HG03025 (cell line): ENCODE results near the gene CEACAM18.
"Not testable (repeated sequence)": the region's sequence is repeated elsewhere in the genome, so short reads cannot be mapped to it uniquely, and the experiment has no call there.

Experiments
- ATAC-seq: cut with Tn5 transposase; IDR thresholded peaks from one replicate; pipeline ENCODE4 v1.9.1; 2021; ENCODE audit warnings: mild to moderate bottlenecking, moderate library complexity; ENCODE audit not compliant: unreplicated experiment, low FRiP score

The CEACAM18 gene

GRCh38 chr19:51460164-51460992 lies 18.0 kb upstream of the CEACAM18 start:
- no peak for ATAC-seq

- no peak for ATAC-seq
Observed at GRCh38 chr19:51461723-51462161, 16.6 kb upstream of the CEACAM18 start.

GRCh38 chr19:51462276-51462675 lies 16.1 kb upstream of the CEACAM18 start:
- ATAC-seq = no peak

- ATAC-seq = no peak
Observed at GRCh38 chr19:51462681-51463080, 15.7 kb upstream of the CEACAM18 start.

GRCh38 chr19:51463976-51464581 lies 14.3 kb upstream of the CEACAM18 start:
- not testable (repeated sequence) for ATAC-seq

GRCh38 chr19:51466723-51467122 lies 11.6 kb upstream of the CEACAM18 start:
- no peak for ATAC-seq

- ATAC-seq = no peak
Observed at GRCh38 chr19:51467864-51468544, 10.3 kb upstream of the CEACAM18 start.

GRCh38 chr19:51468545-51468920 lies 9.8 kb upstream of the CEACAM18 start:
- ATAC-seq = no peak

- no peak for ATAC-seq
Observed at GRCh38 chr19:51469162-51469561, 9.2 kb upstream of the CEACAM18 start.

- no peak for ATAC-seq
Observed at GRCh38 chr19:51469629-51470028, 8.7 kb upstream of the CEACAM18 start.

GRCh38 chr19:51470966-51471365 lies 7.4 kb upstream of the CEACAM18 start:
- ATAC-seq = no peak

- no peak for ATAC-seq
Observed at GRCh38 chr19:51471527-51471926, 6.8 kb upstream of the CEACAM18 start.

- no peak for ATAC-seq
Observed at GRCh38 chr19:51472607-51473006, 5.7 kb upstream of the CEACAM18 start.

GRCh38 chr19:51473009-51473707 lies 5.2 kb upstream of the CEACAM18 start:
- no peak for ATAC-seq

GRCh38 chr19:51476164-51476563 lies 2.2 kb upstream of the CEACAM18 start:
- no peak for ATAC-seq

- no peak for ATAC-seq
Observed at GRCh38 chr19:51477344-51477743, 995 bp upstream of the CEACAM18 start.

- ATAC-seq = no peak
Observed at GRCh38 chr19:51479531-51480331, 1.4 kb downstream of the CEACAM18 start.

GRCh38 chr19:51480590-51480989 lies 2.3 kb downstream of the CEACAM18 start:
- no peak for ATAC-seq

- ATAC-seq = no peak
Observed at GRCh38 chr19:51485960-51486660, 7.8 kb downstream of the CEACAM18 start.
